Measurements from ENCODE around the gene IZUMO2.

IZUMO2 gene

GRCh38 chr19:50162988-50163387, at the start of gene IZUMO2:
IZUMO2 (minus strand) TSS chr19:50163281; CDS start chr19:50163194, 87 bp downstream.
- no peak for TF ChIP-seq CTCF (IDR thresholded peaks at IDR 0.05; ENCODE audit: insufficient read depth, low read depth, low read length, missing control alignments)
- DNase-seq (ENCODE audit: low read depth), result no peak
- no peak within 1 kb of the TSS for H3K4me3 ChIP-seq (ENCODE audit: low read length)

GRCh38 chr19:50210425-50210824, 47.3 kb upstream of the IZUMO2 start:
- no peak for DNase-seq (ENCODE audit: low read depth)
- no peak overlapping the region for H3K4me3 ChIP-seq (ENCODE audit: low read length)
- no peak for TF ChIP-seq CTCF (IDR thresholded peaks at IDR 0.05; ENCODE audit: insufficient read depth, low read depth, low read length, missing control alignments)

GRCh38 chr19:50209131-50209530, 46.0 kb upstream of the IZUMO2 start:
- no peak for TF ChIP-seq CTCF (IDR thresholded peaks at IDR 0.05; ENCODE audit: insufficient read depth, low read depth, low read length, missing control alignments)
- no peak overlapping the region for H3K4me3 ChIP-seq (ENCODE audit: low read length)
- no peak for DNase-seq (ENCODE audit: low read depth)

GRCh38 chr19:50207730-50208129, 44.6 kb upstream of the IZUMO2 start:
- no peak overlapping the region for H3K4me3 ChIP-seq (ENCODE audit: low read length)
- TF ChIP-seq CTCF (IDR thresholded peaks at IDR 0.05; ENCODE audit: insufficient read depth, low read depth, low read length, missing control alignments), result no peak

GRCh38 chr19:50206191-50206590, 43.1 kb upstream of the IZUMO2 start:
- DNase-seq (ENCODE audit: low read depth), result no peak
- TF ChIP-seq CTCF (IDR thresholded peaks at IDR 0.05; ENCODE audit: insufficient read depth, low read depth, low read length, missing control alignments), result no peak
- H3K4me3 ChIP-seq (ENCODE audit: low read length), result no peak overlapping the region

More at GRCh38 chr19:50207730-50208129, 44.6 kb upstream of the IZUMO2 start:
- DNase-seq (ENCODE audit: low read depth), result no peak

- peak; percentile 7 for TF ChIP-seq CTCF (IDR thresholded peaks at IDR 0.05; ENCODE audit: insufficient read depth, low read depth, low read length, missing control alignments)
- H3K4me3 ChIP-seq (ENCODE audit: low read length), result peak overlapping the region; percentile 25
- peak; percentile 9 for DNase-seq (ENCODE audit: low read depth)
Observed at GRCh38 chr19:50205681-50206138, 42.6 kb upstream of the IZUMO2 start.
